ENCODE results near the gene ZNF668. TPM values are rescaled to one million over a fixed set of nuclear protein-coding genes. Genes with fewer than 3 reads are reported as not detected.
A peak's percentile ranks its signal among the peaks of the same experiment; 100 is the strongest.

ZNF668 gene
- polyA plus RNA-seq, 1 of the 3 experiments (the other 2 are of a cell fraction), result 13.6 TPM

DNA sequence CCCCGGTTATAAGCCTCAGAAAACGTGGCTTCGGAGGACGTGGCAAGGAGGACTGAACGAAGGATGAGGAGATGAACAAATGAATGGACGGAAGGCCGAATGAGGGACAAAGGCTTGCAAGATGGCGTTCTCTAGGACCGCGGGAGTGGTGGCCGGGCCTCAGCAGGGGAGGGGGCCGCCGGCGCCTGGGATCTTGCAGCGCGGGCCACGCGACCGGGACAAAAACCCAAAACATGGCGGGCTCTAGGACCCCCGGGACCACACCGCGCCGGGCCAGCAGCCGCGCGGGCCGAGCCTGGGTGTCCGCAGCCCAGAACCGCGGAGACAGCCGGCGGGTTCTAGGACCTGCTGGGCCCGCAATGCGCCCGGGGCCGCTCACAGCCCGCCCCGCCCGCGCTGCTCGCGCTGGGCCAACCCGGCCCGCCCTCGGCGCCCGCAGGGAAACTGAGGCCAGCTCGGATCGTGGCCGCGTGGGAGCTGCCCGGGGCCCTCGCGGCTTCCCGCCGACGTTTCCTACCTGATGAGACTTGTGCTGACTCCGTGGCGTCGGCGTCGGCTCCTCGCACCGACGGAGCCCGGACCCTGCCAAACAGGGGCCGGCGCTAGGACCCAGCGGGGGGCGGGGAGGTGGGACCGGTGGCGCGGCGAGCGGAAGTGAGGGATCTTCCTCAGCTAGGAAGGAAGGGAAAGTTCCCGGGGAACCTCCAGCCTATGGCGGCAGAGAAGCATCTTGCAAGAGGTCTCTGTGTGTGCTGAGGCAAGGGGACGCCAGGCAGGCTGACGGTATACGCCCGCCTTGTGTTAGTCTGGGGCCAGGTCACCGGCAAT is 684 bp downstream of the ZNF668 start (continued):
- TF ChIP-seq, protein P1, sequence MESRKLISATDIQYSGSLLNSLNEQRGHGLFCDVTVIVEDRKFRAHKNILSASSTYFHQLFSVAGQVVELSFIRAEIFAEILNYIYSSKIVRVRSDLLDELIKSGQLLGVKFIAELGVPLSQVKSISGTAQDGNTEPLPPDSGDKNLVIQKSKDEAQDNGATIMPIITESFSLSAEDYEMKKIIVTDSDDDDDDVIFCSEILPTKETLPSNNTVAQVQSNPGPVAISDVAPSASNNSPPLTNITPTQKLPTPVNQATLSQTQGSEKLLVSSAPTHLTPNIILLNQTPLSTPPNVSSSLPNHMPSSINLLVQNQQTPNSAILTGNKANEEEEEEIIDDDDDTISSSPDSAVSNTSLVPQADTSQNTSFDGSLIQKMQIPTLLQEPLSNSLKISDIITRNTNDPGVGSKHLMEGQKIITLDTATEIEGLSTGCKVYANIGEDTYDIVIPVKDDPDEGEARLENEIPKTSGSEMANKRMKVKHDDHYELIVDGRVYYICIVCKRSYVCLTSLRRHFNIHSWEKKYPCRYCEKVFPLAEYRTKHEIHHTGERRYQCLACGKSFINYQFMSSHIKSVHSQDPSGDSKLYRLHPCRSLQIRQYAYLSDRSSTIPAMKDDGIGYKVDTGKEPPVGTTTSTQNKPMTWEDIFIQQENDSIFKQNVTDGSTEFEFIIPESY (IDR thresholded peaks at IDR 0.05; ENCODE audit: borderline replicate concordance, low read depth), result no peak
- TF ChIP-seq, protein P2, sequence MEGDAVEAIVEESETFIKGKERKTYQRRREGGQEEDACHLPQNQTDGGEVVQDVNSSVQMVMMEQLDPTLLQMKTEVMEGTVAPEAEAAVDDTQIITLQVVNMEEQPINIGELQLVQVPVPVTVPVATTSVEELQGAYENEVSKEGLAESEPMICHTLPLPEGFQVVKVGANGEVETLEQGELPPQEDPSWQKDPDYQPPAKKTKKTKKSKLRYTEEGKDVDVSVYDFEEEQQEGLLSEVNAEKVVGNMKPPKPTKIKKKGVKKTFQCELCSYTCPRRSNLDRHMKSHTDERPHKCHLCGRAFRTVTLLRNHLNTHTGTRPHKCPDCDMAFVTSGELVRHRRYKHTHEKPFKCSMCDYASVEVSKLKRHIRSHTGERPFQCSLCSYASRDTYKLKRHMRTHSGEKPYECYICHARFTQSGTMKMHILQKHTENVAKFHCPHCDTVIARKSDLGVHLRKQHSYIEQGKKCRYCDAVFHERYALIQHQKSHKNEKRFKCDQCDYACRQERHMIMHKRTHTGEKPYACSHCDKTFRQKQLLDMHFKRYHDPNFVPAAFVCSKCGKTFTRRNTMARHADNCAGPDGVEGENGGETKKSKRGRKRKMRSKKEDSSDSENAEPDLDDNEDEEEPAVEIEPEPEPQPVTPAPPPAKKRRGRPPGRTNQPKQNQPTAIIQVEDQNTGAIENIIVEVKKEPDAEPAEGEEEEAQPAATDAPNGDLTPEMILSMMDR (IDR thresholded peaks at IDR 0.05), result no peak
- no peak for TF ChIP-seq RAD21 (IDR thresholded peaks at IDR 0.05; ENCODE audit: low read length)
- no peak for TF ChIP-seq JUND (IDR thresholded peaks at IDR 0.05)
- no peak for TF ChIP-seq SMC3 (IDR thresholded peaks at IDR 0.05; ENCODE audit: low read depth, low read length)
- TF ChIP-seq SIN3A (IDR thresholded peaks at IDR 0.05; ENCODE audit: borderline replicate concordance, low read depth, low read length), result 0 out of 2 replicates have a peak, but pooled peaks have one; percentile 39
- TF ChIP-seq, protein P3, sequence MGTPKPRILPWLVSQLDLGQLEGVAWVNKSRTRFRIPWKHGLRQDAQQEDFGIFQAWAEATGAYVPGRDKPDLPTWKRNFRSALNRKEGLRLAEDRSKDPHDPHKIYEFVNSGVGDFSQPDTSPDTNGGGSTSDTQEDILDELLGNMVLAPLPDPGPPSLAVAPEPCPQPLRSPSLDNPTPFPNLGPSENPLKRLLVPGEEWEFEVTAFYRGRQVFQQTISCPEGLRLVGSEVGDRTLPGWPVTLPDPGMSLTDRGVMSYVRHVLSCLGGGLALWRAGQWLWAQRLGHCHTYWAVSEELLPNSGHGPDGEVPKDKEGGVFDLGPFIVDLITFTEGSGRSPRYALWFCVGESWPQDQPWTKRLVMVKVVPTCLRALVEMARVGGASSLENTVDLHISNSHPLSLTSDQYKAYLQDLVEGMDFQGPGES (IDR thresholded peaks at IDR 0.05; ENCODE audit: low read depth, low read length), result no peak
- TF ChIP-seq FOXM1 (IDR thresholded peaks at IDR 0.05; ENCODE audit: low read depth), result no peak
- no peak; the same call in 1 of the 2 replicates for TF ChIP-seq POLR2AphosphoS5 (IDR thresholded peaks at IDR 0.05; ENCODE audit: low read depth, low read length)
- peak; percentile 62; the same call in 1 of the 2 replicates for TF ChIP-seq MXI1 (IDR thresholded peaks at IDR 0.05; ENCODE audit: low read depth, low read length)
- TF ChIP-seq TAF1 (IDR thresholded peaks at IDR 0.05; ENCODE audit: borderline replicate concordance, low read depth, low read length), result peak; percentile 85
- TF ChIP-seq, protein P4, sequence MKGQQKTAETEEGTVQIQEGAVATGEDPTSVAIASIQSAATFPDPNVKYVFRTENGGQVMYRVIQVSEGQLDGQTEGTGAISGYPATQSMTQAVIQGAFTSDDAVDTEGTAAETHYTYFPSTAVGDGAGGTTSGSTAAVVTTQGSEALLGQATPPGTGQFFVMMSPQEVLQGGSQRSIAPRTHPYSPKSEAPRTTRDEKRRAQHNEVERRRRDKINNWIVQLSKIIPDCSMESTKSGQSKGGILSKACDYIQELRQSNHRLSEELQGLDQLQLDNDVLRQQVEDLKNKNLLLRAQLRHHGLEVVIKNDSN (IDR thresholded peaks at IDR 0.05; ENCODE audit: borderline replicate concordance, low read depth), result no peak
- peak; percentile 58 for TF ChIP-seq GABPA (IDR thresholded peaks at IDR 0.05; ENCODE audit: low read depth)
- peak; percentile 47 for TF ChIP-seq CHD2 (IDR thresholded peaks at IDR 0.05; ENCODE audit: low read length, partially characterized antibody)
- TF ChIP-seq NFIC (IDR thresholded peaks at IDR 0.05; ENCODE audit: borderline replicate concordance), result peak; percentile 28; the same call in 1 of the 2 replicates
- TF ChIP-seq, protein P5, sequence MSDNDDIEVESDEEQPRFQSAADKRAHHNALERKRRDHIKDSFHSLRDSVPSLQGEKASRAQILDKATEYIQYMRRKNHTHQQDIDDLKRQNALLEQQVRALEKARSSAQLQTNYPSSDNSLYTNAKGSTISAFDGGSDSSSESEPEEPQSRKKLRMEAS (IDR thresholded peaks at IDR 0.05; ENCODE audit: low read depth), result no peak

Measured in SK-N-SH (cell line).